Hematopoietic multipotent progenitor cell treated with erythropoietin and hydrocortisone succinate and interleukin-3 and kit ligand, for 15 days (in vitro differentiated cells): Measurements from ENCODE around the gene PXDN.

Source experiments
- DNase-seq: peaks from one replicate; pipeline ENCODE4 v3.0.0-alpha.2; 2015; ENCODE audit warnings: low spot score

The PXDN gene

DNA sequence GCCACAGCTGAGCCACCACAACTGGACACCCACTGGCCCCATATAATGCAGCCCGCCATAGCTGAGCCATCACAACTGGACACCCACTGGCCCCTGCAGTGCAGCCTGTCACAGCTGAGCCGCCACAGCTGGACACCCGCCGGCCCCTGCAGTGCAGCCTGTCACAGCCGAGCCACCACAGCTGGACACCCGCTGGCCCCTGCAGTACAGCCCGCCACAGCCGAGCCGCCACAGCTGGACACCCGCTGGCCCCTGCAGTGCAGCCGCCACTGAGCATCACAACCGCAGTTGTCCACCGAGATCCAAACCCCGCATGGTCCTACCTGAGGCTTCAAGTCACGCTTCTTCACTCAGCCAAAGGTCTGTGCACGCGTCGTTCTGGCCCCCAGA lies 134.2 kb downstream of the PXDN start:
- DNase-seq = no peak

DNA sequence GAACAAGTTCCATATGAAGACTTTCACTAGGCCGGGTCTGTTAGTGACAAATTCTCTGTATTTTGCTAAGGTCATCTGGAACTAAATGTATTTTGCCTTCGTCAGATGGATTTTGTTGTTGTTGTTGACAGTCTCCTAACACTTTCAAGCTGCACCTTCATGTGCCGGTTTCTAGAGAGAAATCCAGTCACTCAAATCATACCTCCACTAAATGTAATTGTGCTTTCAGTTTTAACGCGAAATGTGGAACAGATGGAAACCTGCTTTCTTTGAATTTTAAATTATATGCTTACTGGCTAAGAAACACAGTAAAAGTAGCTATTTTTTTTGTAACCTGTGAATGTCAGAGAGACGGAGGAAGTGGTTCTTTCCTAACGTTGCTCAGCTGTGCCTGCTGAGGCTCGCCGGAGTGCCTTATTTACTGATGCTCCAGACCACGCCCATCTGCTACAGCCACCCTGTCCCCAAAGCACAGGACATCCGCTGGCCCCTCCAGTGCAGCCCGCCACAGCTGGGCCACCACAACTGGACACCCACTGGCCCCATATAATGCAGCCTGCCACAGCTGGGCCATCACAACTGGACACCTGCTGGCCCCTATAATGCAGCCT lies 134.7 kb downstream of the PXDN start:
- DNase-seq = no peak

- DNase-seq = no peak
These were observed 135.3 kb downstream of the PXDN start for GRCh38 chr2:1609040-1609439.

- no peak for DNase-seq
These were observed 136.2 kb downstream of the PXDN start for GRCh38 chr2:1607971-1608688.

DNA sequence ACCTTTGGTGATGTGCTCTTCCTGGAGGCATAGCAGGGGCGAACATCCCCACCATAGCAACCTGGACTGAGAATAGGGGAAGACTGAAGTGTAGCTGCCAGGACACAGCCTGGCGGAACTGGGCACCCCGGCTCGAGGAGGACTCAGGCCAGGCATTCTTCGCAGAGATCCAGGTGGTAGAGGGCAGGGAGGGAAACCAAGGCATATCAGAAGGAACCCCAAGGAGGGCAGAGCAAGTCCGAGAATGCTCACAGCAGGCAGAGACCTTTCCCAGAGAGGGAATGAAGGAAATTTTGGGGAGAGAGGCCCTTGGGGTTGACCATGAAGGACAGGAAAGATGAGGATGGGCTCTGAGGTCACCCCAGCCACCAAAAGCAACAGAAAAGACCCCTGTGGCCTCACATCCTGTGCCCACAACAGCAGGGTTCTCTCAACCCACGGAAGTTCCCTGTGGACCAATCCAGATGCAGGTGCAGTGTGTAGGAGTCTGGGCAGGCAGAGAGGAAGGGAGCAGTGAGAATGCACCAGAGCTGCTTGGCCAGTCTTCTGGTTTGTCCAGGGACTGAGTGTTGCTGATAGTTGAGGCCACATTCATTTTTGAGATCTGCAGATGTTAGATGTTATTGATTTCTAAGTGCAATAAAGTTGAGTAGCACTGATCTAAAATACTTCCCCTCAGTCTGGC lies 136.9 kb downstream of the PXDN start:
- DNase-seq = no peak

- DNase-seq = no peak
These were observed 137.7 kb downstream of the PXDN start for GRCh38 chr2:1606421-1607235.

- DNase-seq = no peak
These were observed 138.3 kb downstream of the PXDN start for GRCh38 chr2:1606046-1606400.

DNA sequence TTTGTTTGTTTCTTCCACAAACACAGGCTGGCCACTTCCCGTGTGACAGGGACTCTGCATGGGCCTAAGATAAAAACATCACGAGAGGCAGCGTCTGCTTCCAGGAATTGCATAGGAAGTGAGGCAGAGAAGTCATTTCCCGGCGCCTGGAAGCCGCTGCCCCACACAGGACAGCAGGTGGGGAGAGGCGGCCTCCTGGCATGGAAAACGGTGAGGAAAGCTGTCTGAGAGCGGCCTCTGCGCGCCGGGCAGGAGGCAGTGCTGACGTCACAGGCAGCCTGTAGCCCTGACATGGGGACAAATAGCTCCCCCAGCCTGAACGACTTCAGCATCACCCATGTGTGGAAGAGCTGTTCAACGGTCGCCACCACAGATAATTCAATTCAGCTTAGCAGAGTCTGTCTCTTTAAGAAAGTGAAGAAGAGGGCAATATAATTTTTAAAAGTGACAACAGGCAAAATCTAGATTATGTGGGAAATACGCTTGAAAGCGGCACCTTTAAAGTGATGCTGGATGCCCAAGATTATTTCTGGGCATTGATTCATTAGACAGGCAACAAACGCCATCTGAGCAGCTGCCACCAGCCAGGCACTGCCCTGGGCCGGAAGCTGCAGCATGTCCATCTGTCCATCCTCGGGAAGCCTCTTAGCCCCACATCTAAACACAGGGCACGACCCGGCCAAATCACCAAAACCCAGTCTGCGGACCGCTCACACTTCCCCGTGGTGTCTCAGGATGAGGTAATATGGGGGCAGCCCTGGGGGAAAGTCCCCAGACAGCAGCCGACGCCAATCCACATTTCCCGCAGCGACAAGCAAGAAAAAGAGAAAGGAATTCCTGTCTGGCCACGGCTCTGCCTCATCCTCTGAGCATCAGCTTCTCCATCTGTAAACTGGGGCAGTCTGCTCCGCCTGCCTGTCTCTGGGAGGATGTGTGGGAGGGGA lies 138.9 kb downstream of the PXDN start:
- DNase-seq = no peak

GRCh38 chr2:1603521-1603920 lies 140.8 kb downstream of the PXDN start:
- DNase-seq = no peak

- no peak for DNase-seq
These were observed 141.3 kb downstream of the PXDN start for GRCh38 chr2:1603059-1603458.

- no peak for DNase-seq
These were observed 141.9 kb downstream of the PXDN start for GRCh38 chr2:1602278-1603010.

- no peak for DNase-seq
These were observed 142.6 kb downstream of the PXDN start for GRCh38 chr2:1601471-1602277.

DNA sequence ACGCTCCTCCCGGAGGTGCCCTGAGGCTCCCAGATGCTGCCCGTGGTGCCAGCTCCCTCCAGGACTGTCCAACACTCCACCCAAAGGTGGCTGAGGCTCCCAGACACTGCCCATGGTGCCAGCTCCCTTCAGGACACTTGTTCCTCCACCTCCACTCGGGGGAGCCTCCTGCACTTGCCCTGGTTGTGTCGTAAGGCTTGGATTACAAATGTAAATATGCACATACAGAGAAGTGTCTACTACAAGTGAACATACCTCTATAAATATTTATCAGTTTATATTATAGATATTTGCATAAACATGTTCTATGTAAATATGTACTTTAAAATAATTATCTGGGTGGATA lies 143.3 kb downstream of the PXDN start:
- DNase-seq = no peak

- DNase-seq = no peak
These were observed 143.9 kb downstream of the PXDN start for GRCh38 chr2:1600191-1601066.

- DNase-seq = no peak
These were observed 144.8 kb downstream of the PXDN start for GRCh38 chr2:1599301-1600085.

- DNase-seq = no peak
These were observed 145.5 kb downstream of the PXDN start for GRCh38 chr2:1598800-1599199.

DNA sequence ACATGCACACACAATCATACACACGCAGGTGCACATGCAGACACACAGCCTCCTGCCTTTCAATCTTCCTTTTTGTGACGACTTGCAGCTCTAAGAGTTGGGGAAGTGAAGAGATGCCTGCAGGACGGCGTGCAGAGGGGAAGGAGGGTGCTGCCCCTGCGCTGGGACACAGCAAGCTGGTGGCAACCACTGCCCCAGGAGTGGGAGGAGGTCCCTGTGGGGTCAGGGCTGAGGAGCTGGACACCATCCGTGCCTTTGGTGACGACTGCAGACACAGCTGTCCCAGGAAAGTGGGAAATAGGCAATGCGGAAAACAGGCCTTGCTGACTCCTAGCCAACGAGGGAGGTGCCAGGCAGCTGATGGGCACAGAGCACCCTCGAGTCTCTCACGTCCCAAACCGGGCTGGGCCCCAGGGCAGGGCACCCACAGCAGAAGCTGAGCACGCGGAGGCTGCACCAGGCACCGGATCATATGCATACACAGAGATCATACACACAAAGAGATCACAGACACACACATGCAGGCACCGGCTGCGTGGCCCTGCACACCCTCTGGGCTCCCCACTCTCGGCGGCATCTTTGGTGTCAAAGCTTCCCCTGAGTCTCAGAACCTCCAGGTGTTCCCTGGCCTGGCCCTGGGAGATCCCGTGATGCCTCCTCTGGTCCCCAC lies 146.1 kb downstream of the PXDN start:
- no peak for DNase-seq

DNA sequence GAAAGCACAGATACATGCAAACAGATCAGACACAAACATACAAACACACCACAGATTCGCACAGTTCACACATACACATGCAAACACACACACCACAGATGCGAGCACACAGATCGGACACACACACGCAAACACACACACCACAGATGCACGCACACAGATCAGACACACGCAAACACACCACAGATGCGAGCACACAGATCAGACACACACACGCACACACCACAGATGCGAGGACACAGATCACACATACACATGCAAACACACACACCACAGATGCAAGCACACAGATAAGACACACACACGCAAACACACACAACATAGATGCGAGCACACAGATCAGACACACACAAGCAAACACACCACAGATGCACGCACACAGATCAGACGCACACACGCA lies 149.0 kb downstream of the PXDN start:
- DNase-seq = no peak
